Parathyroid adenoma (tissue), 2 donors: ENCODE measurements around the gene GIPC1.

ENCODE experiments used
- H2AFZ ChIP-seq: fragments of 300-600 bp; sonication (generic); one replicate; pipeline ENCODE4 v1.7.0; 2017; ENCODE audit warnings: antibody characterized with exemption, mild to moderate bottlenecking
- H3K27ac ChIP-seq: fragments of 300-600 bp; sonication (generic); one replicate; pipeline ENCODE4 v1.7.0; 2017
- H3K27me3 ChIP-seq: fragments of 300-600 bp; sonication (generic); one replicate; pipeline ENCODE4 v1.7.0; 2017; ENCODE audit warnings: low read length; ENCODE audit not compliant: control insufficient read depth, insufficient read depth
- H3K36me3 ChIP-seq: fragments of 300-600 bp; sonication (generic); one replicate; pipeline ENCODE4 v1.7.0; 2017; ENCODE audit warnings: low read length; ENCODE audit not compliant: control insufficient read depth, insufficient read depth
- H3K4me1 ChIP-seq: fragments of 300-600 bp; sonication (generic); one replicate; pipeline ENCODE4 v1.7.0; 2017; ENCODE audit warnings: control low read depth
- H3K4me2 ChIP-seq: fragments of 300-600 bp; sonication (generic); one replicate; pipeline ENCODE4 v1.7.0; 2017; ENCODE audit warnings: low read length
- H3K4me3 ChIP-seq: fragments of 300-600 bp; sonication (generic); one replicate; pipeline ENCODE4 v1.7.0; 2017; ENCODE audit warnings: low read depth, low read length
- H3K79me2 ChIP-seq: fragments of 300-600 bp; sonication (generic); one replicate; pipeline ENCODE4 v1.7.0; 2017; ENCODE audit warnings: control low read depth
- H3K9ac ChIP-seq: fragments of 300-600 bp; sonication (generic); one replicate; pipeline ENCODE4 v1.7.0; 2017; ENCODE audit warnings: mild to moderate bottlenecking
- H3K9me3 ChIP-seq: fragments of 300-600 bp; sonication (generic); one replicate; pipeline ENCODE4 v1.7.0; 2017; ENCODE audit warnings: low read length; ENCODE audit not compliant: control insufficient read depth
- CTCF ChIP-seq: fragments of 300-600 bp; sonication (generic); IDR thresholded peaks from one replicate; pipeline ENCODE4 v1.7.0; 2017; ENCODE audit warnings: antibody characterized with exemption, mild to moderate bottlenecking
- donor health status: primary hyperparathyroidism.

Gene GIPC1

GRCh38 chr19:14450876-14451275 is 45.1 kb downstream of the GIPC1 start:
- no peak overlapping the region for H3K27ac ChIP-seq
- no peak overlapping the region for H3K4me2 ChIP-seq
- peaks cover 4% of the 10 kb centered on the region for H3K79me2 ChIP-seq
- no peaks in the 10 kb centered on the region for H3K36me3 ChIP-seq
- H3K9me3 ChIP-seq: no peaks in the 10 kb centered on the region
- no peak overlapping the region for H2AFZ ChIP-seq
- H3K4me1 ChIP-seq: no peaks in the 10 kb centered on the region
- no peak overlapping the region for H3K9ac ChIP-seq
- no peaks in the 10 kb centered on the region for H3K27me3 ChIP-seq
- TF ChIP-seq CTCF: no peak
- no peak overlapping the region for H3K4me3 ChIP-seq

GRCh38 chr19:14450168-14450874 is 45.6 kb downstream of the GIPC1 start:
- Histone ChIP-seq H3K27me3 (no peaks in the 10 kb centered on the region), H3K9ac (no peak overlapping the region), H3K79me2 (peaks cover 4% of the 10 kb centered on the region), H2AFZ (no peak overlapping the region), H3K4me1 (no peaks in the 10 kb centered on the region), H3K9me3 (no peaks in the 10 kb centered on the region), H3K36me3 (no peaks in the 10 kb centered on the region), H3K4me3 (no peak overlapping the region), H3K4me2 (no peak overlapping the region), H3K27ac (no peak overlapping the region)
- TF ChIP-seq CTCF: no peak

- Histone ChIP-seq H3K9ac (no peak overlapping the region), H3K4me2 (no peak overlapping the region), H3K79me2 (peaks cover 4% of the 10 kb centered on the region), H3K27me3 (no peaks in the 10 kb centered on the region), H3K9me3 (no peaks in the 10 kb centered on the region), H3K4me1 (no peaks in the 10 kb centered on the region), H3K27ac (no peak overlapping the region), H2AFZ (no peak overlapping the region), H3K36me3 (no peaks in the 10 kb centered on the region), H3K4me3 (no peak overlapping the region)
- TF ChIP-seq CTCF: no peak
These were observed 46.6 kb downstream of the GIPC1 start for GRCh38 chr19:14449321-14449720.

GRCh38 chr19:14446336-14447036 is 49.4 kb downstream of the GIPC1 start:
- no peak overlapping the region for H3K4me3 ChIP-seq
- no peaks in the 10 kb centered on the region for H3K4me1 ChIP-seq
- no peak for TF ChIP-seq CTCF
- peaks cover 6% of the 10 kb centered on the region for H3K79me2 ChIP-seq
- no peak overlapping the region for H2AFZ ChIP-seq
- no peaks in the 10 kb centered on the region for H3K36me3 ChIP-seq
- no peak overlapping the region for H3K9ac ChIP-seq
- H3K9me3 ChIP-seq: no peaks in the 10 kb centered on the region
- no peak overlapping the region for H3K27ac ChIP-seq
- H3K27me3 ChIP-seq: no peaks in the 10 kb centered on the region
- H3K4me2 ChIP-seq: no peak overlapping the region
